Measurements from ENCODE around the gene ADGRL3.

The ADGRL3 gene

DNA sequence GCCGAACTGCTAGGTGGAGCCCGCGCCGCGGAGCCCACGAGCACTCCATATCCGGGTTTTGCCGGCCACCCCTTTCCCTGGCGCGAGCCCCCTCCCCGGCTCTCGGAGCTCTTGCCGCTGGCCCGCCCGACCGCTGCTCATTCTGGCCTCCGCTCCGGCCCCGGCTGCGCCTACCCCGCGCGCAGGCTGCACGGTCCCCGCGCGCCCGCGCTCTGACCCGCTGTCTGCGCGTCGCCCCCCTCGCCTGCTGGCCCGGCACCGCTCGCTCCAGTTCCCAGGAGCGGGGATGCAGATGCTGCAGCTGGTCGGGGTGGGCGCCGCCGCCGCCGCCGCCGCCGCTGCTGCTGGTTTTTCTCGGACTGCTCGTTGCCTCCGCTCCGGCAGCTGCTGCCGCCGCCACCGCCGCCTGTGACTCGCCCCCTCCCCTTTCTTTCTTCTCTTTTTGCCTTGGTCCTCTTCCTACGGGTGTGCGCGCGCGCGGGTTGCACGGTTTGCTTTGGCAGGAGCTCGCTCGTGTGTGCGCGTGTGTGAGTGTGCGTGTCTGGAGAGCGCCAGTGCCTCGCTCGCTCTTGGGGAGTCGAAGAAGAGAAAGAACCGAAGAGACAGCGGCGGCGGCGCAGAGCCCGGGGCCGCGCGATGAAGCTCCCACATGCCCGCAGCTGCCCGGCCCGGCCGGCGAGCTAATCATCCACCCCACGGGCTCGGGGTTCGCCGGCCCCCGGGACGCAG lies at the start of gene ADGRL3:
ADGRL3 (plus strand) TSS at position 140 of the 729 bp plus-strand sequence.
- no peak for DNase-seq

DNA sequence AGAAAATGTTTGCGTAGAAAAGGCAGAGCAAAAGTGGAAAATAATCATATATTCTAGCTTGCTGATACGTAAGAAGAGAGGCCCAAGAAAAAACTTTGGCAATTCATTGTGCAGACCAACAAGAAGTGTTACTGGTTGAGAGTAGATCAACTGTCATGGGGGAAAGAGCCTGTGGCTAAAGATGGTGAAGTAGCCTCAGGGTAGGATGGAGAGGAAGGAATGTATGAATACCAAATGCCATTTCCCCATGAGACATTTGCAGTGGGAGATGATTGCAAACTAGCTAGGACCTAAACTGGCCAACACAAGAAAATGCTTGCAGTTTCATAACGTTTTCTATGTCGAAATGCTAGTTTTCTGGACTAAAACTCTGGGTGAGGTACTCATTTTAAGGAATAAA lies 47.7 kb upstream of the ADGRL3 start:
- no peak for DNase-seq

DNA sequence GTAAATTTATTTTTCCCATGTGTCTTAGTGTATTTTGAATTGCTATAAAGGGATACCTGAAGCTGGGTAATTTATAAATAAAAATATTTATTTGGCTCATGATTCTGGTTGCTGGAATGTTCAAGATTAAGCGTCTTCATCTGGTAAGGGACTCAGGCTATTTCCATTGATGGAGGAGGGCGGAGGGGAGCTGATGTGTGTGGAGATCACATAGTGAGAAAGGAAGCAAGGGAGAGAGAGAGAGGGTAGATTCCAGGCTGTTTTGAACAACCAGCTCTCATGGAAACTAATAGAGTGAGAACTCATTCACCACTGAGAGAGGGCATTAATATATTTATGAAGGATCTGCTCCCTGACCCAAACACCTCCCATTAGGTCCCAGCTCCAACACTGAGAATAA lies 39.6 kb upstream of the ADGRL3 start:
- no peak for DNase-seq

DNA sequence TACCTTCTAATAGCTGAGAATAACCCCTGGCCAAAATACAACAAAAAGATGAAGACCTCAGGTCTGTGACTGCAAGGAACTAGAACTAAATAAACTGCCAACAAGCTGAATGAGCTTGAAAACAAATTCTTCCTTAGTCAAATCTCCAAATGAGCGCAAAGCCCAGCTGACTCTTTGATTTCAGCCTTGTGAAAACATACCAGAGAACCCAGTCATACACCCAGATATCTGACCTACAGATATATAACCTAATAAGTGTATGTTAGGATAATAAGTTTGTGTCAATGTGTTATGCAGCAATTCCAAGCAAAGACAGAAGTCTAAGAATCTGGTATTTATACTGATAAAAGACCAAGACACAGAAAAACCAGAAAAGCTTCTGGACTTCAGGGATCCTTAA lies 38.0 kb upstream of the ADGRL3 start:
- no peak for DNase-seq

DNA sequence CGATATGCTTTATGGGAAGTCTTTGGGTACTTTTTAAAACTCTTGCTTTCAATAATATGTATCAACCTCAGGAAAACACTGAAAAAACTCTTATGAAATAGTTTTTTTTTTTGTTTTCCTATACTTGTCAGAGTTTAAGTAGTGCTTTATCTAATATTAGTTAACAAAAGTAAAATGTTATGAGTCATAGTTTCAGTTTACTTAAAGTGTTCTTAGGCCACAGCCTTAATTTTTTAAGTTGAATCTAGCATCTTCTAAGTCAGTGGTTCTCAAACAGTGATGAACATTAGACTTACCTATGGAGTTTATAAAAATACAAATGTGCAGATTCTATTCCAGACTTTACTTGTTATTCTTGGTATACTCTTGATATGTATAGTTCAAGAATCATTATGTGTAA lies 26.3 kb upstream of the ADGRL3 start:
- no peak for DNase-seq

DNA sequence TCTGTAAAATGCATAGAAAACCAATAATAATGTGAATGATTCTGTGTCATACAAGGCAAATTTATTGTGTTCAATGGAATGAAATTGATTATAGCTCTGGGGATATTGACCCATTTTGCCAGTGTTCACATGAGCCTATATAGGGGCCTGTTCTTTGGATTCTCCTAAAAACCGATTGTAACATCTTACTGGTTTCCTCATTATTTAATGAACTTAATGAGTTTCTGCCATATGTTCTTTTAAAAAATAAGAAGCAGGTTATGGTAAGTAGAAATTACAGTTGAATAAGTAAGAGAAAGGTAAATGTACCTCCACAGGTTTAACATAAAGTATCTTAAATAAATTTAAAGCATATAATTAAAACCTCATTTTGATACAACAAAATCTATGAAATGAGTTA lies 24.6 kb upstream of the ADGRL3 start:
- DNase-seq = no peak

DNA sequence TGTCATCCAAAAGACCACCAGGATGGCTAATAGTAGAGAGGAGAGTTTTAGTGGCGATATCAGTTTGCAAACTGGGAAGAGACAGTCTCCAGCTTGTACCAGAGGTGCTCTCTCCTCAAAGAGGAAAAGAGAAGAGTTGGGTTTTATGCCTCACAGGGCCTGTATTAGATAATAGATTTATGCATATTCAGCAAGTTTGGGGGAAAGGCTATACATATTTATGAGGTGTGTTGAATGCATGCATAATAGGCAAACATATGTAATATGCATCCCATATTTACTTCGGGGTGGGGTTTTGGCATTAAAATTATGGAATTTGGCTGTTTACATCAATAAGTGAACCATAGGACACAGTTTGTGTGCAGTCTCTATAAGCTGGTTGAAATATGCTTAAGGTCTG lies 22.8 kb upstream of the ADGRL3 start:
- no peak for DNase-seq

DNA sequence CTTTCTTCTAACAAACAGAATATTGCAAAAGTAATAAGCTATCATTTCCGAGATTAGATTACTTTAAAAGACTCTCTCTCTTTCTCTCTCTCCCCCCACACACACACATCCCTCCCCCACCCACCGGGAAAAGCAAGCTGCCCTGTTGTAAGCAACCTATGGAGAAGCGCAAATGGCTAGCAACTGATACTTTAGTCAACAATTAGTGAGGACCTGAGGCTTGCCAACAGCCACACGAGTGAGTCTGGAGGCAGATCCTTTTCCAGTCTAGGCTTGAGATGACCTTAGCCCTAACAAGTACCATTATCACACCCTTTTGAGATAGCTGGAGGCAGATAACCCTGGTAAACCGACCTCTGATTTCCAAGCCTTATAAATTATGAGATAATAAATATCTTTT lies 19.7 kb upstream of the ADGRL3 start:
- DNase-seq = no peak

DNA sequence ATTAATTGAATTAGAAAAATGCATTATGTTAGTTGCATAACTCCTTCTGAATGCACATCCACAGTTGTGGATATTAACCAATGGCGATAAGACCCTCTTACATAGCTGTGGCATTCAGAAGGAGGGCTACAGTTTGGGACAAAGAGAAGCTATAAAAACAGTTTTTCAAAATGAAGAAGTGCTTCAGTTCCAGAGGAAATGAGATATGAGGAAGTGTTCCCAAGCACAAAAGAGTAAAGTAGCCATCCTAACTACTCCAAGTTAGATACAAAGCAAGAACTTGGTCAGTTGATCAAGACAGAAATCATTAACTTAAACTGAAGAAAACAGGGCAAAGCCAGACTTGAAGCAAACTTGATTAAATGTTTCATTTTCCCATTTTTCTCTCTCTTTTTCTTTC lies 17.2 kb upstream of the ADGRL3 start:
- DNase-seq = no peak

DNA sequence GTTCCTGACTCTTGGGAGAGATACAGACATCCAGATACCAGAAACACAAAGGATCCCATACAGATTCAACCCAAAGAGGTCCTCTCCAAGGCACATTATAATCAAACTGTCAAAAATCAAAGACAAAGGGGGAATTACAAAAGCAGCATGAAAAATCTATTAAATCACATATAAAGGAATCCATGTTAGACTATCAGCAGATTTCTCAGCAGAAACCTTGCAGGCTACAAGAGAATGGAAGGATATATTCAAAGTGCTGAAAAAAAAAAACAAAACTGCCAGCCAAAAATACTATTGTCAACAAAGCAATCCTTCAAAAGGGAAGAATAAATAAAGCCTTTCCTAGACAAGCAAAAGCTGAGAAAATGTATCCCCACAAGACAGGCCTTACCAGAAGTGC lies 14.8 kb upstream of the ADGRL3 start:
- no peak for DNase-seq

DNA sequence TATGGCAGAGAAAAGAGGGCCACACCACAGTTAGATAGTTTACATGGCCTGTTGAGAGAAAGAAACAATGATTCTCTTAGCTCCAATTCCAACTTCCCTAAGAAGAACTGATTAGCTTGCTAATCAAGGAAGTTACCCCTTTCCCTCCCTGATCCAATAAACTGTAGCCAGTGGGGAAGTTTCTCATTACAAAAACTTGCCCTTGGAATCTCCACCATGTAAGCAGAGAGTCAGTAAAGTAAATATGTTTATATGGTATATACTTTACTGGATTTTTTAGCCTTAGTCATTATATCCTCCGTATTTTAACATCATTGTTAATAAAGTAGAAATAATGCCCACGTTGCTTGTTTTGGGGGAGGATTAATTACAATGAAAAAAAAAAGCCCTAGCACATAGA lies 7.7 kb upstream of the ADGRL3 start:
- DNase-seq = no peak

DNA sequence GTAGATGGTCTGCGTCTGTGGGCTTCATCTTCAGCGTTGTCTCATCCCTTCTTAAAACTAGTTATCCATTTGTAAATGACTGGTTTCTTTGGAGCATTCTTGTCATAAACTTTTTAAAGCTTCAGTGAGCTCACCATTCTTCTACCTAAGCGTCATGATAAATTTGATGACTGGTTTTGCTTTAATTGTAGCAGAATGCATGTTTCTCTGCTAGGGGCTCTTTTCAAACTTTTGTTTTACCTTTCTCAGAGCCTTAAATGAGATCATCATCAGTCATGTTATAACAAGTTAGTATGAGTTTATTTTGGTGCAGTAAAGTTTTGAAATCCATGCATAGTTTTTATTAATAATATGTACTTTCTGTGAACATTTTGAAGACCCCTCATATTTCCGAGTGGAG lies 6.3 kb upstream of the ADGRL3 start:
- DNase-seq = no peak

DNA sequence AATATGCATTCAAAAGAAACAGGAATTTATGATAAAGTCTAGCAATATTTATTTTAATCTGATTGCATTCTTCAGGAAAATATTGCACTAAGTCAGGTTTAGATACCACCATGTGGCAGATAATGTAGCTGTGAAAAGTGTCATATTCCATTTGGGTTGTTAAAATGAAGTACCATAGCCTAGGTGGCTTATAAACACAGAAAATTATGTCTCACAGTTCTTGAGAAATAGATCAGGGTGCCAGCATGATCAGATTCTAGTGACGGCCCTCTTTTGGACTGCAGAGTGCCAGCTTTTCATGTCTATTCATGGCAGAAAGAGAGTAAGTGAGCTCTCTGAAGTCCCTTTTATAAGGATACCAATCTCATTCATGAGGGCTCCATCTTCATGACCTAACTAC lies 5.6 kb upstream of the ADGRL3 start:
- no peak for DNase-seq

DNA sequence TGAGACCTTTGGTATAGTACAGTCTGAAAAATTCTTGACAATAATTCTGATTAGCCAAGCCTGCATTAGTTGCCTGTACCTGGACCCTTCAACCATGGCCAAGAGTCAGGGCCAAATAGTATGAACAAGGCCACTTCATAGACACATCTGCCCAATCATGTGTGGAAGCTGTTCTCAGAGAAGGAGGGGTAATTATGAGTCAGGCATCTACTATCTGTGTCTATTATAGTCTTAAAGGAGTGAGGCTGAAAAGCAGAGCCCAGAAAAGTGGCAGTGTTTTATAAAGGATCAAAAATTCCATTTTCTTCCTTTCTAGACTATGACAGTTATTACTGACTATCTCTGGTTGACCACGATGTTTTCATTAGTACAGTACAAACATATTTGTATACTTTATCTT lies 5.0 kb upstream of the ADGRL3 start:
- no peak for DNase-seq

DNA sequence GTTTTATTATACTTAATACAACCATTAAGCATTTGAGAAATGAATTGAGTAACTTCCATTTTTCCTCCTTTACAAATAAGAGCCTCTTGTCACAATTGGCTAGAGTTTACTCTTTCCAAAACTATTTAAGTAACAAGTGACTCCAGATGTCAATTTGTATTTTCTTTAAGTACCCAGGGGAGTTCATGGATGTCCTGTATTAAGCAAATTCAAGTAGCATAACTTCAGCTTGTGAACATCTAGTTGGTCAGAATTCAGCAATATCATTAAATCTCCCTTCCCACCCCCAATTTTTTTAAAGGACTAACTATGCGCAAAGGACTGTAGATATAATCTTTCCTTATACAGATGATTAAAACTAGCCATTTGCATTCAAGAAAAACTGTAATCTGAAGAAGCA lies 1.4 kb upstream of the ADGRL3 start:
- no peak for DNase-seq

DNA sequence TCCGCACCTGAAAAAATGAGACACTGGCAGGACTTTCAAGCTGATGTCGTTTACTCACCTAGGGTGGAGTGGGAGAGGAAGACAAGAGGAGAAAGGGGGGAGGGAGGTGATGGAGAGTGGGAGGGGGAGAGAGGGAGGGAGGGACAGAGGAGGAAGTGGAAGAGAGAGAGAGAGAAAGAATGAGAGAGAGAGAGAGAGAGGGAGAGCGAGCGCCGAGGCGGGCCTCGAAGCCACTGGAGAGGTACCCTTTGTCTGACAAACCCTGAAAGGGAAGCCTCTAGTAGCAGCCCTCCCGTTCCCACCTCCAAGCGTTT lies 296 bp upstream of the ADGRL3 start:
- no peak for DNase-seq

DNA sequence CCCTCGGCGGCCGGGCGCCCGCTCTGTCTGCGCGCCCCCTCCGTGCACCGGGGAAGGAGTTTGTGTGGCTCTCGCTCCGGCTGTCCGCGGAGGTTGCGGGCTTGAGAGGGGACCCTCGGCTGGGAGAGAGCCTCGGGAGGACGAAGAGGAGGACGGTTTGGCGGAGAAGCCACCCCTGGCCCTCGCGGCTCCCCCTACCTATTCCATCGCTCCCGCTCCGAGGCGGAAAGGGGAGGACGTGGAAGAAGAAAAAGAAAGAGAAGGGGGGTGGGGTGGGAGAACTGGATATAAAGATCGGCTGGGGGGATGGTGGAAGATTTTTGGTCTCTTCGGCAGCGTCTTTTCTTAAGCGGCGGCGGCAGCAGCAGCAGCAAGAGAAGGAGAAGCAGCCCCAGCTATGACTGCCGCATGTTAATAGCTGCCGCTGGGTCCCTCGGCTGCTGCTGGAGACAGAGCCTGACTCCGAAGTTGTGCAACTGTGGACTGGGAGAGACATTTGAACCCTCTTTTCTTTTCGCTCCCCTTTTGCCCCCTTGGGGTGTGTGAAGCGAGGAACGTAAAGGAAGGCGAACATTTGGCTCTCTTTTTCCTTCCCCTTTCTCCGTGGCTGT lies 895 bp downstream of the ADGRL3 start:
- DNase-seq = no peak

DNA sequence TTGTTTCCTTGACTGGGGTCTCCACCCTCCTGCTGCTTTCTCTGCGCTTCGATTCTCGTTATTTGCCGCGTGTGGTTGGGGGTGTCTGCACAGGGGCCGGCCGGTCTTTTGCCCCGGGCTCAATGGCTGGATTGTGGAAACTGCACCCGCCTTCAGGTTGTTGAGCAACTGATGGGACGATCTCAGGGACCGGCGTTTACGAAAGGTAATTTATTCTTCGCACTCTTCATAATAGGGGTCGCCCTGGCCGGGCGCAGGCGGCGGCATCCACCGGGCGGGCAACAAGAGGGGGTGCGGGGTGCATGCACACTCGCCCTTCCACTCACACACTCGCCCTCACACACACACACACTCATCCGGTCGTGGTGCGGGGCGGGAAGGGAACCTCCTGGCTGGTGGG lies 1.4 kb downstream of the ADGRL3 start:
- no peak for DNase-seq

DNA sequence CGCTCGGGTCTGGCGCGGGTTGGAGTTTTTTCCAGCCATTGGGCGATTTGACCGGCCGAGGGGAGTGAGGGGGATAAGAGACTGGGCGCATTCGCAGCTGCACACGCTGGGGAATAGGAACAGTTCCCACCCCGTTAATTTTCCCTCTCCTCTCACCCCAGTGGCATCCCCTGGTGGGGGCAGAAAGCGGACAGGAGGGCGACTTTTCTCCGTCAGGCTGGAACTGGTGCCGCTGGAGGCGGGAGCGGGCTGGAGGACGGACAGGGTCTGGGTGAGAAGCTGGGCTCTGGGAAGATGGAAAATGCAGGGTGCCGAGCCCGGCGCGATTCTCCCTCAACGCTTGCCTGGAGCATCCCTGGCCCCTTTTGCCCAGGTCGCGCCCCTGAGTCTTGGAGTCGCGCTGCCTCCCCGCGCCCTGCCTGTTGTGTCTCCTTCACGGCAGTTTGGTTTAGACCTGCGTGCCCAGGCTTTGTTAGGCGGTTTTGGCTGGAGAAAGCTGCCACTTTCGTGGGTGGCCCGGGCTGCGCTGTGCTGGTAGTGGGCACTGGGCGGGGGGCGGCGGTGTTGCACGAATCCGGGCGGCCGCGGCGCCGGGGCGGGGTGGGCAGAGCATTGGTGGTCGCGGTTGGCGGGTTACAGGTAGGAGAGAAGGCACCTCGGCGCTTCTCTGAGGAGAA lies 2.0 kb downstream of the ADGRL3 start:
- DNase-seq = no peak

DNA sequence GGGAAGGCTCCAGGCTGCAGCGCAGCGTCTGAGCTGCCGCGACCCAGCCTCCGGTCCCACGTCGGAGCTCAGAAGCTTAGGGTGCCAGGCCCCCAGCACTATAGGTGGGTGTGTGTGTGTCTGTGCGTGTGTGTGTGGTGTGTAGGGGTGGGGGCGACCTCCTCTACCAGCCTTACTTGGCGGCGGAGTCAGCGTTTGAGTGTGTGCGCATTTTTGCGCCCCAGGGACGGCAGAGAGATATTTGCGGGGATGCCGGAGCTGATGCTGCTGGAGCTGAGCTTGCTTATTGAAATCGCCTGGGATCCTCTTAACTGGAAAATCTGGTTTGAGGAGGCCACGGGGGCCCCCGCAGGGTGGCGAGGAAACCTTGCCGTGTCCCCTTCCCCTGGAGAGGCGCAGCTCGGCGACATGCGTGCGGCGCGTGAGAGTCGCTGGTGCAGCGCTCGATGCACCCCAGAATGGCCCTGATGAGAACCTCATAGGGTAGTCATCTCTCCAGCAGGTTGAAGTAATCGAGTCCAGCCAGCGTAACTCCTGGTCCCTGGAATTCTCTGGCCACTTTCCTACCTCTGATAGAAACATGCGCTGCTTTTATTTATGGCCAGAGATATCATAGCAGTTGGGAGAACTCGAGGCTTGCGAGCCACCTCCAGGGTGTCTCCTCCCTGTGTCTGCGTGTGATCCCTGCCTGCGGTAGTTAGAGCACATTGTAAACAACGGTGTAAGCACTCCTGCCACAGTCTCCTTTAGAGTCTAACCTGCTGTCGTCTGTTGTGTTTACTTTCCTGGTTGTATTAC lies 2.7 kb downstream of the ADGRL3 start:
- no peak for DNase-seq

DNA sequence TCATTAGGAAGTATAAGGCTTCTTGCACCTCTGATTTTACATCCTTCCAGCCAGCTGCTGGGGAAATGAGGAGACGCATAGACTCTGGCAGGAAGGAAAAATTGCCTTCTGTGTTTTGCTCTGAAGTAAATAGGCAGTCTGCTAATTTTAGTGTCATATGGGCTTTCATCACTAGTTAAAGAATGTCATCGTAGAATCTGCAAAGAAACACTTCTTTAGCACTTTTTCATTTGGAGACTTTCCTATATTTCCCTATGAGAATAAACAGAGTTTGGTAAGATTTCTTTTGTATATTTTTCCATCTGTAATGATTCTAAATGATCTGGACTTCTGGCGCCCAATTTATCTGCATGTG lies 3.3 kb downstream of the ADGRL3 start:
- no peak for DNase-seq

DNA sequence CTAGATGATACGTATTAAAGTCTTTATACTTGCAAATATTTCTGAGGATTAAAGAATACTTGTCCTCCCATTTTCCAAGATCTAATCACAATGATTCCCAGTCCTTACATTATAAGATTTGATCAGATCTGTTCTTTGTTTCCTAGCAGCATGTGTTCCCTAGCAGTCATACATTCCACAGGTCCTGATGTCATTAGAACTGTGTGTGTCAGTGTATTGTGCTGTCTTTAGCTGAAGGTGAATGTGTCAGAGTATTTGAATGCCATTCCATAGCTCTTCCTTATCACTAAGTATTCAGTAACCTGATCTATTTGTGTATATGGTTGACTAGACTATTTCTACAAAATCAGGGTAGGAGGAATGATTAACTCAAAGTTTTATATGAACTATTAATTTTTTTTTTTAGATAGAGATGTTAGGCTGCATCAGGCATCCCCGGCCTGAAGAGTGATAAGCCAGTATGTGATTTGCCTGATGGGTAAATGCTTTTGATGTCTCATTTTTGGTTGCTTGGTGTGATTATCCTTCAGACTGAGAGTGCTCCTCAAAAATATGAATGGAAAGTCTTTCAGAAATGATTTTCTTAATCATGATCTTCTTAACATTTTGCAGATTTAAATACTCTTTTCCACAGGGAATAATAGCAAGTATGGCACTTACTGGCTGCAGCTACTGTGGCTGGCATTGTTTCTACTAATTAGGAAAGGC lies 4.4 kb downstream of the ADGRL3 start:
- no peak for DNase-seq

DNA sequence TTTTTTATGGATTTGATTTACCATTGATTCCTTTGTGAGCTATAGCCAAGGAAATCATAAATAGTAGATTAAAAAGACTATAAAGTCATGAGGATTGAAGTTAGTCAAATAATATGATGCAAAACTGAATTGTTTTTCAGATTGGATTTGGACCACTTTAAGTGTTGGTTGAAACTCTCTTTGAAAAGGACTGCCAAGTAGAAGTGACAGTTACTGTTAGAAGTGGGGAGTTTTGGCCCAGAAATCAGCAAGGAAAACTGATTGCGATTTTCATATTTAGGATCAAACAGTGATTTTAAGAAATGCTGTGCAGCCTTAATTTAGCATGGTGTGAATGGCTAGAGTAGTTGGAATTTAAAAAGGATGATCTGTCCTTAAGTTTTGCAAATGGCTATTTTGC lies 4.9 kb downstream of the ADGRL3 start:
- no peak for DNase-seq

Data from CD4-positive, alpha-beta T cell treated with Interleukin-12 subunit alpha and Interleukin-12 subunit beta, for 1 hour (primary cell).